ENCODE results near the gene RASSF1. TPM values are rescaled to one million over a fixed set of nuclear protein-coding genes. Genes with fewer than 3 reads are reported as not detected.

RASSF1 gene
- total RNA-seq, 1 experiment from 2014 or later: 32.0 TPM

GRCh38 chr3:50334339-50335075, 6.1 kb downstream of the RASSF1 start:
- no peaks in the 10 kb centered on the region for H3K27me3 Mint-ChIP-seq (ENCODE audit: insufficient read depth, unreplicated experiment)
- no peak for TF ChIP-seq CTCF (IDR thresholded peaks at IDR 0.05; ENCODE audit: unreplicated experiment)
- H3K4me3 Mint-ChIP-seq (ENCODE audit: unreplicated experiment): peak overlapping the region; percentile 44
- H3K9me3 Mint-ChIP-seq (ENCODE audit: unreplicated experiment): no peaks in the 10 kb centered on the region
- ChIA-PET POLR2A (interaction anchor here (0.6 to 4.9 kb wide), 7 partner anchors 8 to 42 kb away, joined by 3 to 79 read pairs (median 3); partner anchors contain the start of genes CYB561D2, IFRD2, NPRL2 and ZMYND10), CTCF (interaction anchor here (1.0 to 1.7 kb wide), 2 partner anchors 11 to 13 kb away, joined by 4 to 5 read pairs; no protein-coding TSS in a partner anchor)
- BruUV-seq (replicated peaks): no TSS peak
- intact Hi-C loops (cut with micrococcal nuclease): no loop called here
- DNase-seq (ENCODE audit: unreplicated experiment): no peak
- no peak overlapping the region for H3K27ac Mint-ChIP-seq (ENCODE audit: low read depth, unreplicated experiment)
- peaks cover 22% of the 10 kb centered on the region for H3K4me1 Mint-ChIP-seq (ENCODE audit: insufficient read depth, unreplicated experiment)
- peaks cover 43% of the 10 kb centered on the region for H3K36me3 Mint-ChIP-seq (ENCODE audit: insufficient read depth, unreplicated experiment)

- TF ChIP-seq CTCF (IDR thresholded peaks at IDR 0.05; ENCODE audit: unreplicated experiment): no peak
- POLR2A ChIA-PET: interaction anchor here (1.4 to 4.9 kb wide), 3 partner anchors 15 to 42 kb away, joined by 3 to 79 read pairs (median 6); partner anchors contain the start of genes CYB561D2, IFRD2 and NPRL2
- Mint-ChIP-seq H3K36me3 (ENCODE audit: insufficient read depth, unreplicated experiment) (peaks cover 50% of the 10 kb centered on the region), H3K9me3 (ENCODE audit: unreplicated experiment) (no peaks in the 10 kb centered on the region), H3K4me1 (ENCODE audit: insufficient read depth, unreplicated experiment) (peaks cover 20% of the 10 kb centered on the region), H3K27me3 (ENCODE audit: insufficient read depth, unreplicated experiment) (no peaks in the 10 kb centered on the region), H3K4me3 (ENCODE audit: unreplicated experiment) (peak overlapping the region; percentile 44), H3K27ac (ENCODE audit: low read depth, unreplicated experiment) (no peak overlapping the region)
- DNase-seq (ENCODE audit: unreplicated experiment): no peak
- intact Hi-C loops (cut with micrococcal nuclease): no loop called here
- CTCF ChIA-PET: interaction anchor here (1.0 to 1.7 kb wide), 3 partner anchors 10 to 15 kb away, joined by 3 to 5 read pairs (median 4); no protein-coding TSS in a partner anchor
- no TSS peak for BruUV-seq (replicated peaks)
Measured at GRCh38 chr3:50333744-50334328, 6.8 kb downstream of the RASSF1 start.

- intact Hi-C loops (cut with micrococcal nuclease): no loop called here
Measured at GRCh38 chr3:50331364-50331907, 9.2 kb downstream of the RASSF1 start.

More at GRCh38 chr3:50331364-50331907, 9.2 kb downstream of the RASSF1 start:
- Mint-ChIP-seq H3K4me1 (ENCODE audit: insufficient read depth, unreplicated experiment) (peaks cover 12% of the 10 kb centered on the region), H3K36me3 (ENCODE audit: insufficient read depth, unreplicated experiment) (peaks cover 56% of the 10 kb centered on the region), H3K27ac (ENCODE audit: low read depth, unreplicated experiment) (no peak overlapping the region), H3K9me3 (ENCODE audit: unreplicated experiment) (no peaks in the 10 kb centered on the region), H3K4me3 (ENCODE audit: unreplicated experiment) (no peak overlapping the region), H3K27me3 (ENCODE audit: insufficient read depth, unreplicated experiment) (no peaks in the 10 kb centered on the region)
- POLR2A ChIA-PET: interaction anchor here (0.7 to 0.8 kb wide), 2 partner anchors 14 to 61 kb away, joined by 3 read pairs; no protein-coding TSS in a partner anchor
- CTCF ChIA-PET: interaction anchor here (1.2 kb wide), 1 partner anchor 12 kb away, joined by 3 read pairs; no protein-coding TSS in a partner anchor
- DNase-seq (ENCODE audit: unreplicated experiment): no peak
- no TSS peak for BruUV-seq (replicated peaks)
- no peak for TF ChIP-seq CTCF (IDR thresholded peaks at IDR 0.05; ENCODE audit: unreplicated experiment)

Data from MCF 10A (cell line).